Heart left ventricle (tissue), 13 donors: ENCODE measurements around the gene ATCAY.

Experiments
- POLR2A ChIP-seq, 2 donors: fragments of 450-650 bp; IDR thresholded peaks; one replicate each; pipeline ENCODE4 v1.6.1; 2017; ENCODE audit warnings: antibody characterized with exemption in 2 of 2, mild to moderate bottlenecking in 2 of 2, moderate library complexity in 2 of 2
- TF ChIP-seq, protein P1 (sequence below), 12 donors: fragments of 200-600 bp; sonication (generic) in 4 of 12; IDR thresholded peaks; one replicate each; pipeline versions ENCODE4 v1.5.0 to v1.8.0; 2018 to 2022; ENCODE audit warnings: antibody characterized with exemption in 12 of 12, mild to moderate bottlenecking in 5 of 12
- donor health status: ischemic (EF 13 %, LVEDD 7.1; RV severe dilation, severe dysfunction).
- donor health status: DM: no; HTN: yes; CAD: no.
- donor health status: DM: no; HTN: no; CAD: no.
- donor health status: ischemic (EF 25% LVEDD 6.9; RV normal size, moderate dysfunction).
- donor health status: ischemic (EF 25% LVEDD 5.7; RV mildly dilated, moderate dysfunction).
- donor health status: ischemic (EF 35%, LVEDD 5.7; RV mildly dilated, moderate dysfunction).
- donor health status: nonischemic (EF 11% LVEDD 7.7; RV severe dilation, severe dysfunction).
- donor health status: DM: yes; HTN: yes; CAD: no.
- donor health status: PGD.
- donor health status: ischemic (EF 29% LVEDD 5.4; RV normal size, mild dysfunction).
- donor health status: nonischemic (EF 23%, LVEDD 6.1; RV moderate dilation, normal function).

DNA sequence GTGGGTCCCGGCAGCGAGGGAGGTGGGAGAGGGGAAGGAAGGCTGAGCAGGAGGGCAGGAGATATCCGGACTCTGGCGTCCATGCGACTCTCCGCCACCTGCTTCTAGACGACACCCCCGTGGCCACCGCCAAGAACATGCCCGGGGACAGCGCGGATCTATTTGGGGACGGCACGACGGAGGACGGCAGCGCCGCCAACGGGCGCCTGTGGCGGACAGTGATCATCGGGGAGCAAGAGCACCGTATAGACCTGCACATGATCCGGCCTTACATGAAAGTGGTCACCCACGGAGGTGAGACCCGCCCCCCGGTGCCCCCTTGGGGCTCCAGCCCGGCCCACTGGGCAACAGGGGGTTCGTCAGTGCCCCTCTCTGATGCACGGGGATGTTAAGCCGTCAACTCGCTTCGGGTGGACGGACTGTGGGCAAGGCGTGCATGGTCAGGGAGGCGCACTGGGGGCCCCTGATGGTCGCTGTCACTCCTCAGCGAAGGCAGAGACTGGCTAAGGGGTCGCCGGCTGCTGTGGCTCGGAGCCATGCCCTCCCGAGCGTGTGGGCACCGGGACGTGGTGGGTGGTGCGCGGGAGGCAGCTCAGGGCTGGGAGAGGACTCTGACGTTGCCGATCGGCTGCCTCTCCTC lies 27.3 kb downstream of the ATCAY start:
- TF ChIP-seq, protein P1, sequence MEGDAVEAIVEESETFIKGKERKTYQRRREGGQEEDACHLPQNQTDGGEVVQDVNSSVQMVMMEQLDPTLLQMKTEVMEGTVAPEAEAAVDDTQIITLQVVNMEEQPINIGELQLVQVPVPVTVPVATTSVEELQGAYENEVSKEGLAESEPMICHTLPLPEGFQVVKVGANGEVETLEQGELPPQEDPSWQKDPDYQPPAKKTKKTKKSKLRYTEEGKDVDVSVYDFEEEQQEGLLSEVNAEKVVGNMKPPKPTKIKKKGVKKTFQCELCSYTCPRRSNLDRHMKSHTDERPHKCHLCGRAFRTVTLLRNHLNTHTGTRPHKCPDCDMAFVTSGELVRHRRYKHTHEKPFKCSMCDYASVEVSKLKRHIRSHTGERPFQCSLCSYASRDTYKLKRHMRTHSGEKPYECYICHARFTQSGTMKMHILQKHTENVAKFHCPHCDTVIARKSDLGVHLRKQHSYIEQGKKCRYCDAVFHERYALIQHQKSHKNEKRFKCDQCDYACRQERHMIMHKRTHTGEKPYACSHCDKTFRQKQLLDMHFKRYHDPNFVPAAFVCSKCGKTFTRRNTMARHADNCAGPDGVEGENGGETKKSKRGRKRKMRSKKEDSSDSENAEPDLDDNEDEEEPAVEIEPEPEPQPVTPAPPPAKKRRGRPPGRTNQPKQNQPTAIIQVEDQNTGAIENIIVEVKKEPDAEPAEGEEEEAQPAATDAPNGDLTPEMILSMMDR (IDR thresholded peaks at IDR 0.05) = no peak
- TF ChIP-seq POLR2A (IDR thresholded peaks at IDR 0.05) = no peak
